ENCODE data around the gene LRRN4CL.

- TF ChIP-seq CTCF (conservative IDR thresholded peaks at IDR 0.05 in 1 of 2, IDR thresholded peaks at IDR 0.05 in 1 of 2; ENCODE audit: low read depth in 1 of 2, low read length in 2 of 2) (no peak), EZH2 (IDR thresholded peaks at IDR 0.05; ENCODE audit: low read length, missing control alignments) (no peak)
Measured at GRCh38 chr11:62713343-62713742, 24.0 kb upstream of the LRRN4CL start.
